ENCODE measurements around the gene KHNYN.
A peak's percentile ranks its signal among the peaks of the same experiment; 100 is the strongest.
"Not testable (repeated sequence)": the region's sequence is repeated elsewhere in the genome, so short reads cannot be mapped to it uniquely, and the experiment has no call there.

KHNYN gene

GRCh38 chr14:24439257-24439656, 9.5 kb downstream of the KHNYN start:
- no peak for DNase-seq

GRCh38 chr14:24439830-24440605, 10.3 kb downstream of the KHNYN start:
- no peak for DNase-seq

- DNase-seq, result no peak
Observed at GRCh38 chr14:24440606-24441399, 11.0 kb downstream of the KHNYN start.

GRCh38 chr14:24441485-24441884, 11.7 kb downstream of the KHNYN start:
- no peak for DNase-seq

GRCh38 chr14:24441904-24442239, 12.1 kb downstream of the KHNYN start:
- peak; percentile 49 for DNase-seq

GRCh38 chr14:24442240-24443052, 12.7 kb downstream of the KHNYN start, which contains the start of gene SDR39U1:
SDR39U1 (minus strand) TSS chr14:24442776; CDS start chr14:24442769, 7 bp downstream.
- peak; percentile 98 for DNase-seq

GRCh38 chr14:24443053-24443665, 13.4 kb downstream of the KHNYN start:
- peak; percentile 11 for DNase-seq

GRCh38 chr14:24450828-24451227, 21.1 kb downstream of the KHNYN start:
- DNase-seq, result not testable (repeated sequence)

GRCh38 chr14:24456980-24457379, 27.2 kb downstream of the KHNYN start:
- peak; percentile 11 for DNase-seq

- no peak for DNase-seq
Observed at GRCh38 chr14:24458736-24459135, 29.0 kb downstream of the KHNYN start.

- no peak for DNase-seq
Observed at GRCh38 chr14:24459331-24459730, 29.6 kb downstream of the KHNYN start.

GRCh38 chr14:24461336-24461735, 31.6 kb downstream of the KHNYN start:
- no peak for DNase-seq

GRCh38 chr14:24463017-24463883, 33.5 kb downstream of the KHNYN start:
- no peak for DNase-seq

GRCh38 chr14:24463884-24464785, 34.4 kb downstream of the KHNYN start:
- DNase-seq, result no peak

GRCh38 chr14:24465368-24465767, 35.6 kb downstream of the KHNYN start:
- no peak for DNase-seq

GRCh38 chr14:24465805-24466204, 36.1 kb downstream of the KHNYN start:
- DNase-seq, result no peak

GRCh38 chr14:24470450-24470849, 40.7 kb downstream of the KHNYN start:
- not testable (repeated sequence) for DNase-seq

GRCh38 chr14:24473211-24473610, 43.5 kb downstream of the KHNYN start:
- no peak for DNase-seq

GRCh38 chr14:24475261-24475660, 45.5 kb downstream of the KHNYN start:
- no peak for DNase-seq

GRCh38 chr14:24479999-24480398, 50.2 kb downstream of the KHNYN start:
- DNase-seq, result not testable (repeated sequence)

Data from HCEC 1CT (cell line).